Renal cortical epithelial cell (primary cell): Measurements from ENCODE around the gene ST6GALNAC1. TPM values are rescaled to one million over a fixed set of nuclear protein-coding genes. Genes with fewer than 3 reads are reported as not detected.
"Not testable (repeated sequence)": the region's sequence is repeated elsewhere in the genome, so short reads cannot be mapped to it uniquely, and the experiment has no call there.

Source experiments
- DNase-seq: peaks from one replicate; pipeline ENCODE4 v3.0.0-alpha.2; 2011; ENCODE audit warnings: low read depth
- total RNA-seq: library from RNA; depleted of rRNA; stranded (reverse); fragments of >200 nt; gene quantifications from 2 replicates; pipeline ENCODE4 v1.2.3, GENCODE V29; 2014

Gene ST6GALNAC1
- total RNA-seq, 1 donor from 2014 or later, result not detected

- DNase-seq, result no peak
Observed at GRCh38 chr17:76642032-76642561, 1.5 kb downstream of the ST6GALNAC1 start.

- DNase-seq, result peak; percentile 86
Observed at GRCh38 chr17:76641501-76641900, 2.1 kb downstream of the ST6GALNAC1 start.

- DNase-seq, result no peak
Observed at GRCh38 chr17:76640550-76641380, 2.8 kb downstream of the ST6GALNAC1 start.

GRCh38 chr17:76638263-76638662, 5.3 kb downstream of the ST6GALNAC1 start:
- DNase-seq, result no peak

GRCh38 chr17:76636486-76637206, 6.9 kb downstream of the ST6GALNAC1 start:
- DNase-seq, result not testable (repeated sequence)

- no peak for DNase-seq
Observed at GRCh38 chr17:76635659-76636360, 7.7 kb downstream of the ST6GALNAC1 start.

GRCh38 chr17:76635039-76635438, 8.5 kb downstream of the ST6GALNAC1 start:
- DNase-seq, result no peak

- DNase-seq, result no peak
Observed at GRCh38 chr17:76633628-76634328, 9.8 kb downstream of the ST6GALNAC1 start.

- peak; percentile 61 for DNase-seq
Observed at GRCh38 chr17:76631821-76632565, 11.6 kb downstream of the ST6GALNAC1 start.

GRCh38 chr17:76630151-76630550, 13.4 kb downstream of the ST6GALNAC1 start:
- no peak for DNase-seq

GRCh38 chr17:76627510-76627909, 16.0 kb downstream of the ST6GALNAC1 start:
- DNase-seq, result no peak

- no peak for DNase-seq
Observed at GRCh38 chr17:76626442-76626841, 17.1 kb downstream of the ST6GALNAC1 start.

- DNase-seq, result no peak
Observed at GRCh38 chr17:76625496-76625895, 18.1 kb downstream of the ST6GALNAC1 start.

- DNase-seq, result peak; percentile 86
Observed at GRCh38 chr17:76623271-76624146, 20.0 kb downstream of the ST6GALNAC1 start.

- no peak for DNase-seq
Observed at GRCh38 chr17:76617838-76618237, 25.7 kb downstream of the ST6GALNAC1 start.

GRCh38 chr17:76614912-76615617, 28.5 kb downstream of the ST6GALNAC1 start:
- DNase-seq, result no peak

GRCh38 chr17:76614064-76614759, 29.3 kb downstream of the ST6GALNAC1 start:
- DNase-seq, result not testable (repeated sequence)
